ENCODE results near the gene GNA14. TPM values are rescaled to one million over a fixed set of nuclear protein-coding genes. Genes with fewer than 3 reads are reported as not detected.

GNA14 gene
- total RNA-seq, 1 experiment from 2014 or later, result 0.37 TPM

DNA sequence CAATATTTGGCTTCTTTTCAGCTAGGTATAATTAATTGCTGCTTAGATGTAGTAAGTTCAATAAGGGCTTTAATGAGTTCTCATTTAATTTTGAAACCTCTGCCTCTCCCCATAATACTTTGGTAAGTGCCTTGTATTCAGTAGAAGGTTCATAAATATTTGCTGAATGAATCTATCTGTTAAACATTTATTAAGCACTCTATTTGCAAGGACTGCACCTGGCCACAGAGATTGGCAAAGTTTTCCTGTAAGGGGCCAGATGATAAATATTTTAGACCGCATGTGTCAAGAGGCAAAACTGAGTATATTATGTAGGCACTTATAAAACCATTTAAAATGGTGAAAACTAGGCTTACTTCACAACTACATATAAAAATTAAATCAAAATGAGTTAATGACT lies 19.0 kb upstream of the GNA14 start:
- Histone ChIP-seq H3K79me1 (ENCODE audit: insufficient read depth, low read depth, low read length, poor library complexity, severe bottlenecking) (no peaks in the 10 kb centered on the region), H2BK120ac (ENCODE audit: low read depth, low read length, poor library complexity, severe bottlenecking) (no peak overlapping the region), H2BK5ac (ENCODE audit: insufficient read length, low read length) (no peak overlapping the region), H3K79me2 (ENCODE audit: insufficient read depth, low read length) (no peaks in the 10 kb centered on the region), H2BK15ac (ENCODE audit: low read depth, low read length) (no peak overlapping the region), H3K9ac (ENCODE audit: extremely low read depth, insufficient read length, low read length) (no peak overlapping the region), H3K27me3 (ENCODE audit: insufficient read depth, low read length) (no peaks in the 10 kb centered on the region), H2BK20ac (ENCODE audit: low read depth, low read length, poor library complexity, severe bottlenecking) (no peak overlapping the region), H2AK5ac (ENCODE audit: insufficient read length, low read length) (no peak overlapping the region), H3K27ac (ENCODE audit: insufficient read length, low read depth, low read length) (no peak overlapping the region), H3K18ac (ENCODE audit: insufficient read length, low read depth, low read length) (no peak overlapping the region), H4K20me1 (ENCODE audit: control insufficient read depth, insufficient read depth, insufficient read length) (no peaks in the 10 kb centered on the region), H3K56ac (ENCODE audit: insufficient read length, low read depth, low read length) (no peak overlapping the region), H4K91ac (ENCODE audit: insufficient read length, low read depth, low read length) (no peak overlapping the region), H3K4me1 (ENCODE audit: insufficient read depth, low read length) (no peaks in the 10 kb centered on the region), H3K23ac (ENCODE audit: insufficient read length, low read depth, low read length) (no peak overlapping the region), H3T11ph (ENCODE audit: low read length) (no peak overlapping the region), H4K8ac (replicated peaks; ENCODE audit: insufficient read length, low read depth, low read length) (no peak overlapping the region), H3K4me2 (ENCODE audit: insufficient read depth, insufficient read length, low read length) (no peak overlapping the region), H2AFZ (ENCODE audit: low read length) (no peak overlapping the region), H4K5ac (ENCODE audit: insufficient read length, low read depth, low read length) (no peak overlapping the region), H3K9me3 (ENCODE audit: control insufficient read depth, low read depth, low read length) (no peaks in the 10 kb centered on the region), H3K4ac (ENCODE audit: low read depth, low read length) (no peak overlapping the region), H2BK12ac (ENCODE audit: insufficient read length, low read depth, low read length) (no peak overlapping the region), H3K23me2 (ENCODE audit: insufficient read length, low read depth, low read length, poor library complexity, severe bottlenecking) (no peaks in the 10 kb centered on the region), H3K14ac (ENCODE audit: insufficient read depth, low read length) (no peak overlapping the region)
- Mint-ChIP-seq H3K36me3 (ENCODE audit: insufficient read depth in 1 of 3, low read depth in 3 of 3) (no peaks in the 10 kb centered on the region), H3K9me3 (no peaks in the 10 kb centered on the region), H3K4me3 (no peak overlapping the region), H3K27me3 (ENCODE audit: low read depth) (no peaks in the 10 kb centered on the region), H3K27ac (no peak overlapping the region), H3K4me1 (no peaks in the 10 kb centered on the region)
- DNase-seq, result no peak
- no CpG with 5 or more reads among the region's 1 CpG for WGBS (ENCODE audit: extremely low coverage, insufficient read length, low lambda C conversion rate)
- no peak for TF ChIP-seq CTCF (conservative IDR thresholded peaks at IDR 0.05)
